ENCODE measurements around the gene PREB.

PREB gene

DNA sequence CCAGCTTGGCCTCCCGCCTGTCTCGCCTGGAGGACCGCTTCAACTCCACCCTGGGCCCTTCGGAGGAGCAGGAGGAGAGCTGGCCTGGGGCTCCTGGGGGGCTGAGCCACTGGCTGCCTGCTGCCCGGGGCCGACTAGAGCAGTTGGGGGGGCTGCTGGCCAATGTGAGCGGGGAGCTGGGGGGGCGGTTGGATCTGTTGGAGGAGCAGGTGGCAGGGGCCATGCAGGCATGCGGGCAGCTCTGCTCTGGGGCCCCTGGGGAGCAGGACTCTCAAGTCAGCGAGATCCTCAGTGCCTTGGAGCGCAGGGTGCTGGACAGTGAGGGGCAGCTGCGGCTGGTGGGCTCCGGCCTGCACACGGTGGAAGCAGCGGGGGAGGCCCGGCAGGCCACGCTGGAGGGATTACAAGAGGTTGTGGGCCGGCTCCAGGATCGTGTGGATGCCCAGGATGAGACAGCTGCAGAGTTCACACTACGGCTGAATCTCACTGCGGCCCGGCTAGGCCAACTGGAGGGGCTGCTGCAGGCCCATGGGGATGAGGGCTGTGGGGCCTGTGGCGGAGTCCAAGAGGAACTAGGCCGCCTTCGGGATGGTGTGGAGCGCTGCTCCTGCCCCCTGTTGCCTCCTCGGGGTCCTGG, 51.5 kb downstream of the PREB start:
- no peak for DNase-seq (ENCODE audit: low read depth)

DNA sequence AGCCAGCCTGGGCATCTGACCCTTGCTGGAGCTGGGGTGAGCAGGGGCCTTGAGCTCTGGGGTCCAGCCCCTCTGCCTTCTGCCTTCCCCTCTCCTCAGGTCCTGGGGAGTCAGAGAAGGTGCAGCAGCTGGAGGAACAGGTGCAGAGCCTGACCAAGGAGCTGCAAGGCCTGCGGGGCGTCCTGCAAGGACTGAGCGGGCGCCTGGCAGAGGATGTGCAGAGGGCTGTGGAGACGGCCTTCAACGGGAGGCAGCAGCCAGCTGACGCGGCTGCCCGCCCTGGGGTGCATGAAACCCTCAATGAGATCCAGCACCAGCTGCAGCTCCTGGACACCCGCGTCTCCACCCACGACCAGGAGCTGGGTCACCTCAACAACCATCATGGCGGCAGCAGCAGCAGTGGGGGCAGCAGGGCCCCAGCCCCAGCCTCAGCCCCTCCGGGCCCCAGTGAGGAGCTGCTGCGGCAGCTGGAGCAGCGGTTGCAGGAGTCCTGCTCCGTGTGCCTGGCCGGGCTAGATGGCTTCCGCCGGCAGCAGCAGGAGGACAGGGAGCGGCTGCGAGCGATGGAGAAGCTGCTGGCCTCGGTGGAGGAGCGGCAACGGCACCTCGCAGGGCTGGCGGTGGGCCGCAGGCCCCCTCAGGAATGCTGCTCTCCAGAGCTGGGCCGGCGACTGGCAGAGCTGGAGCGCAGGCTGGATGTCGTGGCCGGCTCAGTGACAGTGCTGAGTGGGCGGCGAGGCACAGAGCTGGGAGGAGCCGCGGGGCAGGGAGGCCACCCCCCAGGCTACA, 52.3 kb downstream of the PREB start:
- DNase-seq (ENCODE audit: low read depth), result no peak
